ENCODE data around the gene TPM1. TPM values are rescaled to one million over a fixed set of nuclear protein-coding genes. Genes with fewer than 3 reads are reported as not detected.

TPM1 gene
- total RNA-seq, 1 experiment from 2014 or later = 22.5 TPM

DNA sequence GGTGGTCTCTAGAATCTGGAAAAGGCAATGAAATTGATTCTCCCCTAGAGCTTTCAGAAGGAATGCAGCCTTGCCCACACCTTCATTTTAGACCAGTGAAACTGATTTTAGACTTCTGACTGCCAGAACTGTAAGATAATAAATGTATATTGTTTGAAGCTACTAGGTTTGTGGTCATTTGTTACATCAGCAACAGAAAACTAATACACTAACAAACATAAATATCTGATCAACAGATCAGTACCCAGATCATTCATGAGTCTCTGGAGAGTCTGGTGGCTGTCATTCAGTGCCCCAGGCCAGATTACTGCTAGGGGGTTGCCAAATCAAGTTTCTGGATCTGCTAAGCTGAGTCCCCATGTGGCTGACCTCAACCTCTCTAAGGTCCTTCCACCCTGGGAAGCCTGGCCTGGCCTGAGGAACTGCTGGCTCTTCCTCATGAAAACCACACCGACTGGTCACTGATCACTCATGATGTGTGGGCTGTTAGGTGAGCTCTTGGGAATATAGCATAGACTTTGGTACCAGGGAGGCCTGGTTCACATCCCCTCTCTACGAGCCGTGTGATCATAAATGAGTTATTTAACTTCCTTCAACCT, 68.0 kb downstream of the TPM1 start:
- RAD21 ChIA-PET (ENCODE audit: low non-redundant PET in 1 of 2, low total read pairs in 2 of 2, uncharacterized antibody in 2 of 2, unreplicated experiment in 2 of 2) = no interaction called here
- Histone ChIP-seq H3K36me3 (ENCODE audit: control insufficient read depth in 1 of 2, insufficient read depth in 2 of 2, low read length in 2 of 2) (no peaks in the 10 kb centered on the region), H3K4me3 (replicated peaks in 1 of 2; ENCODE audit: low read depth in 1 of 2, low read length in 2 of 2) (no peak overlapping the region), H4K20me1 (ENCODE audit: insufficient read depth) (no peaks in the 10 kb centered on the region), H3K4me2 (ENCODE audit: low read length) (no peak overlapping the region), H2AFZ (ENCODE audit: low read depth, low read length, poor library complexity, severe bottlenecking) (no peak overlapping the region), H3K9me3 (ENCODE audit: control insufficient read depth in 1 of 2, insufficient read depth in 1 of 2, low read depth in 1 of 2, low read length in 2 of 2) (0 out of 4 replicates have a peak, but pooled peaks cover 0 to 2% of the 10 kb centered on the region in 2 experiments), H3K27ac (ENCODE audit: low read depth, low read length) (no peak overlapping the region), H3K79me2 (ENCODE audit: insufficient read depth, low read length) (no peaks in the 10 kb centered on the region), H3K9me2 (ENCODE audit: insufficient read depth) (no peaks in the 10 kb centered on the region), H3K4me1 (ENCODE audit: control insufficient read depth in 1 of 2, insufficient read depth in 2 of 2, low read length in 2 of 2) (peaks cover 10 to 16% of the 10 kb centered on the region in 2 experiments), H3K27me3 (ENCODE audit: insufficient read depth, low read length) (no peaks in the 10 kb centered on the region), H3K9ac (ENCODE audit: low read length) (no peak overlapping the region)
- CTCF ChIA-PET = interaction anchor here (0.5 kb wide), 1 partner anchor 48 kb away, joined by 3 read pairs; no protein-coding TSS in a partner anchor
- intact Hi-C loops (cut with micrococcal nuclease) = no loop called here
- ATAC-seq (no peak), DNase-seq (ENCODE audit: low read depth, low spot score) (no peak)
- no peak for TF ChIP-seq FOSL1 (IDR thresholded peaks at IDR 0.05; ENCODE audit: low read depth)
- TF ChIP-seq, protein P1, sequence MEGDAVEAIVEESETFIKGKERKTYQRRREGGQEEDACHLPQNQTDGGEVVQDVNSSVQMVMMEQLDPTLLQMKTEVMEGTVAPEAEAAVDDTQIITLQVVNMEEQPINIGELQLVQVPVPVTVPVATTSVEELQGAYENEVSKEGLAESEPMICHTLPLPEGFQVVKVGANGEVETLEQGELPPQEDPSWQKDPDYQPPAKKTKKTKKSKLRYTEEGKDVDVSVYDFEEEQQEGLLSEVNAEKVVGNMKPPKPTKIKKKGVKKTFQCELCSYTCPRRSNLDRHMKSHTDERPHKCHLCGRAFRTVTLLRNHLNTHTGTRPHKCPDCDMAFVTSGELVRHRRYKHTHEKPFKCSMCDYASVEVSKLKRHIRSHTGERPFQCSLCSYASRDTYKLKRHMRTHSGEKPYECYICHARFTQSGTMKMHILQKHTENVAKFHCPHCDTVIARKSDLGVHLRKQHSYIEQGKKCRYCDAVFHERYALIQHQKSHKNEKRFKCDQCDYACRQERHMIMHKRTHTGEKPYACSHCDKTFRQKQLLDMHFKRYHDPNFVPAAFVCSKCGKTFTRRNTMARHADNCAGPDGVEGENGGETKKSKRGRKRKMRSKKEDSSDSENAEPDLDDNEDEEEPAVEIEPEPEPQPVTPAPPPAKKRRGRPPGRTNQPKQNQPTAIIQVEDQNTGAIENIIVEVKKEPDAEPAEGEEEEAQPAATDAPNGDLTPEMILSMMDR (IDR thresholded peaks at IDR 0.05 in 2 of 3, conservative IDR thresholded peaks at IDR 0.05 in 1 of 3; ENCODE audit: borderline replicate concordance in 1 of 3, insufficient read depth in 1 of 3, low read depth in 2 of 3, low read length in 2 of 3) = no peak
- TF ChIP-seq, protein P2, sequence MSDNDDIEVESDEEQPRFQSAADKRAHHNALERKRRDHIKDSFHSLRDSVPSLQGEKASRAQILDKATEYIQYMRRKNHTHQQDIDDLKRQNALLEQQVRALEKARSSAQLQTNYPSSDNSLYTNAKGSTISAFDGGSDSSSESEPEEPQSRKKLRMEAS (IDR thresholded peaks at IDR 0.05) = no peak
- no peak for TF ChIP-seq RAD21 (IDR thresholded peaks at IDR 0.05; ENCODE audit: low read depth)
- no peak for TF ChIP-seq TCF7L2 (IDR thresholded peaks at IDR 0.05; ENCODE audit: borderline replicate concordance, extremely low read depth, insufficient read depth, insufficient read length)
- no peak for TF ChIP-seq EZH2phosphoT487 (IDR thresholded peaks at IDR 0.05; ENCODE audit: borderline replicate concordance)
- TF ChIP-seq YY1 (IDR thresholded peaks at IDR 0.05; ENCODE audit: extremely low read depth, insufficient replicate concordance, low read depth, low read length) = no peak
- TF ChIP-seq ZFX (IDR thresholded peaks at IDR 0.05) = no peak
- TF ChIP-seq, protein P3, sequence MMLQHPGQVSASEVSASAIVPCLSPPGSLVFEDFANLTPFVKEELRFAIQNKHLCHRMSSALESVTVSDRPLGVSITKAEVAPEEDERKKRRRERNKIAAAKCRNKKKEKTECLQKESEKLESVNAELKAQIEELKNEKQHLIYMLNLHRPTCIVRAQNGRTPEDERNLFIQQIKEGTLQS (IDR thresholded peaks at IDR 0.05) = no peak
- TF ChIP-seq POLR2A (IDR thresholded peaks at IDR 0.05; ENCODE audit: borderline replicate concordance, extremely low read depth, insufficient read depth, insufficient read length) = no peak
- TF ChIP-seq CBX3 (IDR thresholded peaks at IDR 0.05; ENCODE audit: low read depth) = no peak
- TF ChIP-seq POLR2AphosphoS5 (IDR thresholded peaks at IDR 0.05; ENCODE audit: low read depth, low read length) = no peak
- TF ChIP-seq EGR1 (IDR thresholded peaks at IDR 0.05; ENCODE audit: low read depth) = no peak
- no peak for TF ChIP-seq EZH2 (IDR thresholded peaks at IDR 0.05)
- POLR2A ChIA-PET = no interaction called here
- no TSS peak for BruUV-seq (replicated peaks)

Data from HCT116 (cell line).